Coronary artery (tissue), 2 donors: ENCODE data around the gene CRIP1.

Experiments used
- DNase-seq: peaks from one replicate; pipeline ENCODE4 v3.0.0-alpha.2; 2017; ENCODE audit warnings: low spot score
- H3K27ac ChIP-seq, 2 donors: fragments of 200-600 bp; sonication (generic); one replicate each; pipeline ENCODE4 v1.5.1; 2016 to 2019
- H3K4me3 ChIP-seq: fragments of 200-600 bp; sonication (generic); 2 replicates; pipeline ENCODE4 v1.5.1; 2016; ENCODE audit warnings: mild to moderate bottlenecking, moderate library complexity
- CTCF ChIP-seq: fragments of 200-600 bp; sonication (generic); IDR thresholded peaks from one replicate; pipeline ENCODE4 v1.5.1; 2019; ENCODE audit warnings: antibody characterized with exemption

CRIP1 gene

DNA sequence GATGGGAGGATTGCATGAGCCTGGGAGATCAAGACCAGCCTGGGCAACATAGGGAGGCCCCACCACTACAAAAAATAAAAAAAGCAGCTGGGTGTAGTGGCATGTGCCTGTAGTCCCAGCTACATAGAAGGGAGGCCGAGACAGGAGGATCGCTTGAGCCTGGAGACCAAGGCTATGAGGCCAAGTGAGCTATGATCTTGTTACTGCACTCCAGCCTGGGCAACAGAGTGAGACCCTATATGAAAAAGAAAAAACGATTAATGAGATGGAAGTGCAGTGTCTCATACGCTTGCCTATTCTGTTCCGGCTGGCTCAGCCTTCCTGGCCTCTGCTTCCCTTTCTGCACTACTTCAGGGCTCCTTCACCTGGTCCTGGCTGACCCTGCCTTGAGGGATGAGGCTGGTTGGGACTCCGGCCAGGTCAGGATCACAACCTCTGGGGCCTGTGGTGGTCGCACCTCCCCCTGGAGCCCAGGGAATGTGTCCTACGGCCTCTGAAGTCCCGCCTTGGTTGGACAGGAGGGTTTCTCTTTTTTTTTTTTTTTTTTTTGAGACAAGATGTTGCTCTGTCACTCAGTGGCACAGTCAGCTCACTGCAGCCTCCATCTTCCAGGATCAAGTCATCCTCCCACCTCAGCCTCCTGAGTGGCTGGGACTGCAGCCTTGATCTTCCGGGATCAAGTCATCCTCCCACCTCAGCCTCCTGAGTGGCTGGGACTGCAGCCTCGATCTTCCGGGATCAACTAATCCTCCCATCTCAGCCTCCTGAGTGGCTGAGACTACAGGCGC is 15.0 kb downstream of the CRIP1 start:
- no peak overlapping the region for H3K27ac ChIP-seq
- no peak for TF ChIP-seq CTCF
- DNase-seq, result peak; percentile 65
- no peak overlapping the region for H3K4me3 ChIP-seq

DNA sequence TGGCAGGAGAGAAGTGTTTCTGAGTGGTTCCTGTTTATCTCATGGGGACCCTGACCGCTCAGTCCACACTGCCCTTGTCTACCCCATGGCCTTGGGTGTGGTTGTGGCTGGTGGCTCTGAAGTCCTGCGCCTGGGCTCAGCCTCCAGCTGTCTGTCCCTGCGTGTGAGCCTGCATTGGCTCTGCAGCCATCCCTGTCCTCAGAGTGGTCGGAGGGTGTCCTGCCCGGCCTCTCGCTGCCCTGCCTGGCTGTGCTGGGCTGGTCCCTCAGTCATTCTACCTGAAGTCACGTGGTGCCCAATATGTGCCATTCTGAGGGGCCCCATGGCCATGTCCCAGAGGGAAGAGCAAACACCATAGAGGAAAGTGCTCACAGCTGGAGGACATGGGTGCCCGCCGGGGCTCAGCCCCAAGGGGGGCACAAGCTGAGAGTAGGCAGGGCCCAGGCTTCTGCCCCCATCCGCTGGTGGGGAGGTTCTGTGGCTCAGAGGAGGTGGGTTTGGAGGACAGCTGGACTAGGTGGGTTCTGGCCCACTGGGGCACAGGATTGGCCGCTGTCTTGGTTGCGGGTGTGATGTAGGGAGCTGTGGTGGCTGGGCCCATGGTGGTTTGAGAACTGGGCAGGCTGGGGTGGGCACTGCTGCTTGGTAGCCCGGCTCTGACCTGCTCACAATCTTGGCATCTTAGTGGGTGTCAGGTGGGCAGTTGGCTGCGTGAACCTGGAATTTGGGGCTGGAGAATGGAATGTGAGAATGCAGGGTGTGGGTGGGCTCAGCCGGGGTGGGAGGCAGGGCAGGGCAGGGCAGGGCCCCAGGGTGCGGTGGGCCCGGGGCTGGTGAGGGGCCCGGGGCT is 16.0 kb downstream of the CRIP1 start:
- H3K4me3 ChIP-seq, result no peak overlapping the region
- peak; percentile 72 for DNase-seq
- TF ChIP-seq CTCF, result no peak
- no peak overlapping the region for H3K27ac ChIP-seq

GRCh38 chr14:105503296-105503640 is 16.6 kb downstream of the CRIP1 start:
- TF ChIP-seq CTCF, result no peak
- peak; percentile 69 for DNase-seq
- no peak overlapping the region for H3K27ac ChIP-seq
- no peak overlapping the region for H3K4me3 ChIP-seq

DNA sequence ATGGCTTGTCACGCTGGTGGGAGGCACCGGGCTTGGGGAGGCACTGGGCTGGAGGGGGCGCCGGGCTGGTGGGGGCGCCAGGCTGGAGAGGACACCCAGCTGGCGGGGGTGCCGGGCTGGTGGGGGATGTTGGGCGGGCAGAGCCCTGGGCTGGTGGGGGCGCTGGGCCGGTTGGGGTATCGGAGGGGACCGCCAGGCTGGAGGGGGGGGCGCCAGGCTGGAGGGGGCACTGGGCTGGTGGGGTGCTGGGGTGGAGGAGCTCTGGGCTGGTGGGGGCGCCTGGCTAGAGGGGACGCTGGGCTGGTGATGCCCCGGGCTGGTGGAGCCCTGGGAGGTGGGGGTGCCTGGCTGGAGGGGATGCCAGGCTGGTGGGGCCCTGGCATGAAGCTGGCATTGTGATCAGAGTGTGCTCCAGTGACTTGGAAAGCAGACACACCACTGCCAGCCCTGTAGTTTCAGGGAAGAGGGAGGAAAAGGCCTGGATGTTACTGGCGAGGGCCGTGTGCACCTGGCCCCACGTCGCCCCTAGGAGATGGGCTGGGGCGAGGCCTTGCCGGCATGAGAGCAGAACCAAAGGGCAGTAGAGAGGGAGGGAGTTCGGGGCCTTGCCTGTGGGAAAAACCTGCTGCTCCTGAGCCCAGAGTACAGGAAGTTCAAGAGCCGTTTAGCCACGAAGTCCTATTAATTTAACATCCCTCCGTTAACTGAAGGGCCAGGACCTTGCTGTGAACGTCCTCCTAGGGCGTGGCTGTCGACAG is 17.4 kb downstream of the CRIP1 start:
- peak; percentile 57 for DNase-seq
- Histone ChIP-seq H3K4me3 (no peak overlapping the region), H3K27ac (no peak overlapping the region)
- TF ChIP-seq CTCF, result no peak

DNA sequence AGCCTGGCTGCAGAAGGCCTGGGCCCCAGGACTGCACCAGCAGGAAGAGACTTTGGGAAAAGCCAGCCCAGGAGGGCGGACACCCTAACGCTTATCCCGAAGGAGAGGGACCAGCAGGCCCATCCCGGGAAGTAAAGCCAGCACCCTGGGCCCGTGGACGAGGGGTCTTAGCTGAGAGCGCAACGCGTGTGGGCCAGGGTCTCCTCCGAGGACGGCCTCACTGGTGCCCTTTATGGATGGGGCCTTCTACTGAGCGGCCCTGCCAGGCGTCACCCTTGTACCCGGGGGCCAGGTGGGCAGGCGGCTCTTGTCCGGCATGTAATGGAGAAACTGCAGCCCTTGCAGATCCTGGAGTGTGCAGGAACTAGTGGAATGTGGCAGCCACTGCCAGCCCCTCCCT is 18.4 kb downstream of the CRIP1 start:
- no peak overlapping the region for H3K27ac ChIP-seq
- TF ChIP-seq CTCF, result no peak
- DNase-seq, result peak; percentile 63
- H3K4me3 ChIP-seq, result no peak overlapping the region

- peak; percentile 62 for DNase-seq
- Histone ChIP-seq H3K4me3 (no peak overlapping the region), H3K27ac (no peak overlapping the region)
- no peak for TF ChIP-seq CTCF
Measured at GRCh38 chr14:105507247-105507646, 20.6 kb downstream of the CRIP1 start.
